Neuronal stem cell (in vitro differentiated cells): ENCODE measurements around the gene EIF4A3.

Experiments used
- DNase-seq: peaks from one replicate; pipeline ENCODE4 v3.0.0-alpha.2; 2013; ENCODE audit warnings: low spot score
- H2AFZ ChIP-seq: one replicate; pipeline ENCODE4 v1.6.1; 2013; ENCODE audit warnings: mild to moderate bottlenecking, low read length, inconsistent platforms
- H2AK5ac ChIP-seq: 2 replicates; pipeline ENCODE4 v1.6.1; 2013; ENCODE audit warnings: low read depth, mild to moderate bottlenecking, inconsistent platforms, low read length, moderate library complexity, mixed read lengths
- H2BK120ac ChIP-seq: 2 replicates; pipeline ENCODE4 v1.6.1; 2013; ENCODE audit warnings: low read depth, mild to moderate bottlenecking, inconsistent platforms, low read length, moderate library complexity, mixed read lengths
- H2BK12ac ChIP-seq: one replicate; pipeline ENCODE4 v1.6.1; 2013; ENCODE audit warnings: low read length, inconsistent platforms
- H2BK15ac ChIP-seq: 2 replicates; pipeline ENCODE4 v1.6.1; 2013; ENCODE audit warnings: mild to moderate bottlenecking, low read length, inconsistent platforms, mixed read lengths
- H2BK5ac ChIP-seq: one replicate; pipeline ENCODE4 v1.6.1; 2013; ENCODE audit warnings: inconsistent platforms, mild to moderate bottlenecking, low read length, moderate library complexity
- H3K14ac ChIP-seq: one replicate; pipeline ENCODE4 v1.6.1; 2013; ENCODE audit warnings: low read length, inconsistent platforms
- H3K18ac ChIP-seq: 2 replicates; pipeline ENCODE4 v1.6.1; 2013; ENCODE audit warnings: low read length, inconsistent platforms
- H3K23ac ChIP-seq: 2 replicates; pipeline ENCODE4 v1.6.1; 2013; ENCODE audit warnings: low read depth, mild to moderate bottlenecking, mixed read lengths, low read length, inconsistent platforms; ENCODE audit not compliant: poor library complexity
- H3K27ac ChIP-seq: replicated peaks from 3 replicates; pipeline ENCODE4 v1.5.1; 2013; ENCODE audit warnings: low read length, inconsistent platforms
- H3K27me3 ChIP-seq, 3 experiments: 2 replicates each; pipeline ENCODE4 v1.6.1; 2013; ENCODE audit warnings: low read length in 3 of 3, mild to moderate bottlenecking in 2 of 3, inconsistent platforms in 1 of 3, low read depth in 1 of 3, mixed read lengths in 1 of 3, moderate library complexity in 1 of 3; ENCODE audit not compliant: control insufficient read depth in 3 of 3, insufficient read depth in 3 of 3
- H3K36me3 ChIP-seq, 2 donors: replicated peaks in 1 of 2; 2 replicates each; pipeline ENCODE4 v1.6.1; 2013; ENCODE audit warnings: low read length in 2 of 2; ENCODE audit not compliant: control insufficient read depth in 2 of 2, insufficient read depth in 2 of 2
- H3K4ac ChIP-seq: 2 replicates; pipeline ENCODE4 v1.6.1; 2013; ENCODE audit warnings: inconsistent platforms, mild to moderate bottlenecking, low read length, moderate library complexity
- H3K4me1 ChIP-seq, 2 donors: 1 replicate in 1 of 2; 2 replicates in 1 of 2; pipeline ENCODE4 v1.6.1; 2013; ENCODE audit warnings: low read length in 2 of 2, low read depth in 1 of 2; ENCODE audit not compliant: control insufficient read depth in 2 of 2, insufficient read depth in 1 of 2
- H3K4me2 ChIP-seq: one replicate; pipeline ENCODE4 v1.6.1; 2013; ENCODE audit warnings: mild to moderate bottlenecking, low read length, inconsistent platforms; ENCODE audit not compliant: insufficient read depth, poor library complexity, severe bottlenecking
- H3K4me3 ChIP-seq, 2 donors: 2 replicates each; pipeline ENCODE4 v1.5.1; 2013; ENCODE audit warnings: low read length in 2 of 2, mild to moderate bottlenecking in 2 of 2, inconsistent platforms in 1 of 2, moderate library complexity in 1 of 2
- H3K79me1 ChIP-seq: one replicate; pipeline ENCODE4 v1.6.1; 2013; ENCODE audit warnings: low read depth, mild to moderate bottlenecking, inconsistent platforms, low read length, moderate library complexity
- H3K9ac ChIP-seq: one replicate; pipeline ENCODE4 v1.6.1; 2013; ENCODE audit warnings: mild to moderate bottlenecking, low read depth, low read length, inconsistent platforms; ENCODE audit not compliant: poor library complexity
- H3K9me3 ChIP-seq, 2 donors: replicated peaks in 1 of 2; 2 replicates each; pipeline versions ENCODE3 to v1.6.1; 2013; ENCODE audit warnings: low read length in 2 of 2, mild to moderate bottlenecking in 2 of 2, inconsistent platforms in 1 of 2, low read depth in 1 of 2, mixed read lengths in 1 of 2, moderate library complexity in 1 of 2; ENCODE audit not compliant: control insufficient read depth in 2 of 2, insufficient read depth in 1 of 2
- H4K8ac ChIP-seq: one replicate; pipeline ENCODE4 v1.6.1; 2013; ENCODE audit warnings: low read depth, mild to moderate bottlenecking, inconsistent platforms, low read length, moderate library complexity
- H4K91ac ChIP-seq: one replicate; pipeline ENCODE4 v1.6.1; 2013; ENCODE audit warnings: low read length, low read depth, mild to moderate bottlenecking, inconsistent platforms; ENCODE audit not compliant: poor library complexity
- WGBS, 2 donors: extraction: QIAGEN DNeasy Blood & Tissue Kit; methylation state at CpG; one replicate each; pipeline ENCODE4 v1.1.7; 2013; ENCODE audit warnings: missing lambda C conversion rate in 2 of 2, mixed read lengths in 1 of 2; ENCODE audit not compliant: insufficient read length in 2 of 2, insufficient replicate concordance in 1 of 2; ENCODE audit errors: extremely low coverage in 2 of 2; 5-methylcytosine and 5-hydroxymethylcytosine counted together

EIF4A3 gene

DNA sequence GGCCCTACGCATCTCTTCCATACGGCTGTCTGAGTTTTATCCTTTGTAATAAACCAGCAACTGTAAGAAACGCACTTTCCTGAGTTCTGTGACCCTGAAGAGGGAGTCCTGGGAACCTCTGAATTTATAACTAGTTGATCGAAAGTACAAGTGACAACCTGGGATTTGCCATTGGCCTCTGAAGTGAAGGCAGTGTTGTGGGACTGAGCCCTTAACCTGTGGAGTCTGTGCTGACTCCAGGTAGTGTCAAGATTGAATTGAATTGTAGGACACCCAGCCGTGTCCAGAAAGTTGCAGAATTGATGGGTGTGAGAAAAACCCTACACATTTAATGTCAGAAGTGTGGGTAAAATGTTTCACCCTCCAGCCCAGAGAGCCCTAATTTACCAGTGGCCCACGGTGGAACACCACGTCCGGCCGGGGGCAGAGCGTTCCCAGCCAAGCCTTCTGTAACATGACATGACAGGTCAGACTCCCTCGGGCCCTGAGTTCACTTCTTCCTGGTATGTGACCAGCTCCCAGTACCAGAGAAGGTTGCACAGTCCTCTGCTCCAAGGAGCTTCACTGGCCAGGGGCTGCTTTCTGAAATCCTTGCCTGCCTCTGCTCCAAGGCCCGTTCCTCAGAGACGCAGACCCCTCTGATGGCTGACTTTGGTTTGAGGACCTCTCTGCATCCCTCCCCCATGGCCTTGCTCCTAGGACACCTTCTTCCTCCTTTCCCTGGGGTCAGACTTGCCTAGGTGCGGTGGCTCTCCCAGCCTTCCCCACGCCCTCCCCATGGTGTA, 44.1 kb downstream of the EIF4A3 start:
- H2BK12ac ChIP-seq, result no peak overlapping the region
- peaks cover 5 to 17% of the 10 kb centered on the region in 2 donors for H3K4me1 ChIP-seq
- H3K4me2 ChIP-seq, result peak overlapping the region; percentile 95
- H3K18ac ChIP-seq, result no peak overlapping the region
- DNase-seq, result no peak
- no peak overlapping the region for H2AFZ ChIP-seq
- H3K9ac ChIP-seq, result no peak overlapping the region
- H2BK120ac ChIP-seq, result no peak overlapping the region
- H3K4ac ChIP-seq, result no peak overlapping the region
- peaks cover 0 to 3% of the 10 kb centered on the region in 2 donors for H3K36me3 ChIP-seq
- no peak overlapping the region for H3K14ac ChIP-seq
- H2BK5ac ChIP-seq, result no peak overlapping the region
- H3K27me3 ChIP-seq, result no peaks in the 10 kb centered on the region
- peak overlapping the region; percentile 88 to 97 for H3K4me3 ChIP-seq
- H2BK15ac ChIP-seq, result no peak overlapping the region
- H3K9me3 ChIP-seq, result no peaks in the 10 kb centered on the region
- H4K91ac ChIP-seq, result no peak overlapping the region
- H3K23ac ChIP-seq, result no peak overlapping the region
- H3K27ac ChIP-seq, result no peak overlapping the region
- peaks cover 15% of the 10 kb centered on the region for H3K79me1 ChIP-seq
- peak overlapping the region; percentile 23 for H2AK5ac ChIP-seq
- no CpG with 5 or more reads among the region's 15 CpGs for WGBS, 2 donors
- H4K8ac ChIP-seq, result no peak overlapping the region

DNA sequence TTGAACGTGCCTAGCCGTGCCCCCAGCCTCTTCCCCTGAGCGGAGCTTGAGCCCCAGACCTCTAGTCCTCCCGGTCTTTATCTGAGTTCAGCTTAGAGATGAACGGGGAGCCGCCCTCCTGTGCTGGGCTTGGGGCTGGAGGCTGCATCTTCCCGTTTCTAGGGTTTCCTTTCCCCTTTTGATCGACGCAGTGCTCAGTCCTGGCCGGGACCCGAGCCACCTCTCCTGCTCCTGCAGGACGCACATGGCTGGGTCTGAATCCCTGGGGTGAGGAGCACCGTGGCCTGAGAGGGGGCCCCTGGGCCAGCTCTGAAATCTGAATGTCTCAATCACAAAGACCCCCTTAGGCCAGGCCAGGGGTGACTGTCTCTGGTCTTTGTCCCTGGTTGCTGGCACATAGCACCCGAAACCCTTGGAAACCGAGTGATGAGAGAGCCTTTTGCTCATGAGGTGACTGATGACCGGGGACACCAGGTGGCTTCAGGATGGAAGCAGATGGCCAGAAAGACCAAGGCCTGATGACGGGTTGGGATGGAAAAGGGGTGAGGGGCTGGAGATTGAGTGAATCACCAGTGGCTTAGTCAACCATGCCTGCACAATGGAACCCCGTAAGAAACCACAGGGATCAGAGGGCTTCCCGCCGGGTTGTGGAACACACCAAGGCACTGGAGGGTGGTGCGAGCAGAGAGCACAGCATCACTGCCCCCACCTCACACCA, 44.8 kb downstream of the EIF4A3 start:
- Histone ChIP-seq H4K8ac (no peak overlapping the region), H3K4ac (peak overlapping the region; percentile 93), H3K23ac (peak overlapping the region; percentile 98), H3K4me1 (peaks cover 5 to 18% of the 10 kb centered on the region in 2 donors), H3K27me3 (no peaks in the 10 kb centered on the region), H2BK120ac (peak overlapping the region; percentile 99), H3K36me3 (peaks cover 0 to 3% of the 10 kb centered on the region in 2 donors), H3K9ac (peak overlapping the region; percentile 100), H2BK12ac (no peak overlapping the region), H3K14ac (peak overlapping the region; percentile 89), H2BK5ac (peak overlapping the region; percentile 93), H4K91ac (no peak overlapping the region), H3K9me3 (no peaks in the 10 kb centered on the region), H3K27ac (no peak overlapping the region), H3K79me1 (peaks cover 15% of the 10 kb centered on the region), H3K4me2 (peak overlapping the region; percentile 95), H2BK15ac (peak overlapping the region; percentile 98), H2AK5ac (peak overlapping the region; percentile 99), H2AFZ (peak overlapping the region; percentile 93), H3K18ac (peak overlapping the region; percentile 100), H3K4me3 (peak overlapping the region; percentile 88 to 97)
- DNase-seq, result peak; percentile 27
- WGBS, 2 donors, result no CpG with 5 or more reads among the region's 21 CpGs

DNA sequence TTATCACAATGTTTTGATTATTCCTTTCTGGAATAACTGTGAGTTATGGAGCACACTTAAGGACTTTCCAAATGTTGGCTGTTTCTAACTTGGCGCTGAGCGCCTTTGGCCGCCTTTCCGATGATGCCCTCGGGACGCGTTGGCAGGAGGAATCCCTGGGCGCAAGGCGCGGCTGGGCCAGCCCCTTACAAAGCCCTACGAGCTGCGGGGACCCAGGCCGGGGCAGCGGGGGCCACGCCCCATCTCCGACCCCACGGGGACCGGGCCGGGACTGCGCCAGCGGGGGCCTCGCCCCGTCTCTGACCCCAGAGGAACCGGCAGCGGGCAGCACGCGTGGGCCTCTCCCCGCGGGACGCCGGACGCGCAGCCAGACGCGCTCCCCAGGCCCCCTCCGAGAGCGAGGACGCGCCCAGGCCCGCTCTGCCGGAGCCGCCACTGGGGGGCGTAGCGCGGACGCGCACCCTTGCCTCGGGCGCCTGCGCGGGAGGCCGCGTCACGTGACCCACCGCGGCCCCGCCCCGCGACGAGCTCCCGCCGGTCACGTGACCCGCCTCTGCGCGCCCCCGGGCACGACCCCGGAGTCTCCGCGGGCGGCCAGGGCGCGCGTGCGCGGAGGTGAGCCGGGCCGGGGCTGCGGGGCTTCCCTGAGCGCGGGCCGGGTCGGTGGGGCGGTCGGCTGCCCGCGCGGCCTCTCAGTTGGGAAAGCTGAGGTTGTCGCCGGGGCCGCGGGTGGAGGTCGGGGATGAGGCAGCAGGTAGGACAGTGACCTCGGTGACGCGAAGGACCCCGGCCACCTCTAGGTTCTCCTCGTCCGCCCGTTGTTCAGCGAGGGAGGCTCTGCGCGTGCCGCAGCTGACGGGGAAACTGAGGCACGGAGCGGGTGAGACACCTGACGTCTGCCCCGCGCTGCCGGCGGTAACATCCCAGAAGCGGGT, 45.6 kb downstream of the EIF4A3 start, which contains the start of gene GAA:
GAA (plus strand) TSS at position 571 of the 935 bp plus-strand sequence. CDS start 3,006 bp downstream, outside the sequence.
- Histone ChIP-seq H3K79me1 (peaks cover 15% of the 10 kb centered on the region), H3K23ac (peak within 1 kb of the TSS; percentile 98), H3K9ac (peak within 1 kb of the TSS; percentile 100), H3K18ac (peak within 1 kb of the TSS; percentile 100), H3K14ac (peak within 1 kb of the TSS; percentile 89), H3K36me3 (peaks cover 0 to 3% of the 10 kb centered on the region in 2 donors), H2BK120ac (peak within 1 kb of the TSS; percentile 99), H4K91ac (no peak within 1 kb of the TSS), H3K4ac (peak within 1 kb of the TSS; percentile 93), H3K4me1 (peaks cover 7 to 20% of the 10 kb centered on the region in 2 donors), H4K8ac (no peak within 1 kb of the TSS), H2AFZ (peak within 1 kb of the TSS; percentile 97), H3K9me3 (no peaks in the 10 kb centered on the region), H3K4me3 (peak within 1 kb of the TSS; percentile 88 to 97), H2BK15ac (peak within 1 kb of the TSS; percentile 98), H2BK12ac (no peak within 1 kb of the TSS), H2AK5ac (peak within 1 kb of the TSS; percentile 99), H3K27me3 (no peaks in the 10 kb centered on the region), H2BK5ac (peak within 1 kb of the TSS; percentile 93), H3K4me2 (peak within 1 kb of the TSS; percentile 95), H3K27ac (no peak within 1 kb of the TSS)
- WGBS, 2 donors, result no CpG with 5 or more reads among the region's 114 CpGs
- peak; percentile 89 for DNase-seq
